ENCODE data around the gene SLC17A2. TPM values are rescaled to one million over a fixed set of nuclear protein-coding genes. Genes with fewer than 3 reads are reported as not detected.
A peak's percentile ranks its signal among the peaks of the same experiment; 100 is the strongest.

Gene SLC17A2
- total and polyA plus RNA-seq, 2 of the 13 experiments (the other 11 are each of a cell fraction or from before 2014, with no cell fraction given): 11.2 to 32.4 TPM

- TF ChIP-seq ZNF280B (CRISPR knock-in tag; IDR thresholded peaks at IDR 0.05; ENCODE audit: borderline replicate concordance): no peak
- TF ChIP-seq EHMT2 (IDR thresholded peaks at IDR 0.05; ENCODE audit: borderline replicate concordance, low read depth, low read length): no peak
- no peak for TF ChIP-seq ZEB1 (IDR thresholded peaks at IDR 0.05; ENCODE audit: insufficient replicate concordance, low read depth)
- no peak for TF ChIP-seq ZSCAN21 (CRISPR knock-in tag; IDR thresholded peaks at IDR 0.05; ENCODE audit: borderline replicate concordance)
- TF ChIP-seq SMAD3 (CRISPR knock-in tag; IDR thresholded peaks at IDR 0.05): no peak
- no peak for TF ChIP-seq ZBTB7A (CRISPR knock-in tag; IDR thresholded peaks at IDR 0.05)
- TF ChIP-seq MAFG (CRISPR knock-in tag; IDR thresholded peaks at IDR 0.05): no peak
- TF ChIP-seq ZNF331 (CRISPR knock-in tag; IDR thresholded peaks at IDR 0.05): 0 out of 2 replicates have a peak, but pooled peaks have one; percentile 41
- no peak for TF ChIP-seq GABPB1 (CRISPR knock-in tag; IDR thresholded peaks at IDR 0.05)
- TF ChIP-seq SCMH1 (CRISPR knock-in tag; IDR thresholded peaks at IDR 0.05; ENCODE audit: borderline replicate concordance): no peak
- TF ChIP-seq PITX1 (CRISPR knock-in tag; IDR thresholded peaks at IDR 0.05): no peak
- 0 out of 2 replicates have a peak, but pooled peaks have one; percentile 23 for TF ChIP-seq ATF1 (CRISPR knock-in tag; IDR thresholded peaks at IDR 0.05)
- no peak for TF ChIP-seq TRAFD1 (CRISPR knock-in tag; IDR thresholded peaks at IDR 0.05; ENCODE audit: borderline replicate concordance)
- no peak for TF ChIP-seq JDP2 (CRISPR knock-in tag; IDR thresholded peaks at IDR 0.05; ENCODE audit: borderline replicate concordance)
- no peak for TF ChIP-seq ZNF367 (CRISPR knock-in tag; IDR thresholded peaks at IDR 0.05; ENCODE audit: borderline replicate concordance)
- TF ChIP-seq HDAC2 (CRISPR knock-in tag; IDR thresholded peaks at IDR 0.05): peak; percentile 50; the same call in 1 of the 2 replicates
- TF ChIP-seq NR2C2 (CRISPR knock-in tag; IDR thresholded peaks at IDR 0.05; ENCODE audit: borderline replicate concordance): no peak
- no peak for TF ChIP-seq RNF219 (CRISPR knock-in tag; IDR thresholded peaks at IDR 0.05)
- no peak for TF ChIP-seq NCOA1 (CRISPR knock-in tag; IDR thresholded peaks at IDR 0.05)
- no peak for TF ChIP-seq ZNF512B (CRISPR knock-in tag; IDR thresholded peaks at IDR 0.05; ENCODE audit: borderline replicate concordance)
- TF ChIP-seq ZNF33B (CRISPR knock-in tag; IDR thresholded peaks at IDR 0.05): no peak
Observed at GRCh38 chr6:25863360-25863759, 67.1 kb downstream of the SLC17A2 start (continued).
